Fibroblast of gingiva (primary cell): Measurements from ENCODE around the gene GNL3L.
A peak's percentile ranks its signal among the peaks of the same experiment; 100 is the strongest.
"Not testable (repeated sequence)": the region's sequence is repeated elsewhere in the genome, so short reads cannot be mapped to it uniquely, and the experiment has no call there.

Experiments used
- DNase-seq: peaks from one replicate; pipeline ENCODE4 v3.0.0-alpha.2; 2011; ENCODE audit warnings: low read depth

Gene GNL3L, protein sequence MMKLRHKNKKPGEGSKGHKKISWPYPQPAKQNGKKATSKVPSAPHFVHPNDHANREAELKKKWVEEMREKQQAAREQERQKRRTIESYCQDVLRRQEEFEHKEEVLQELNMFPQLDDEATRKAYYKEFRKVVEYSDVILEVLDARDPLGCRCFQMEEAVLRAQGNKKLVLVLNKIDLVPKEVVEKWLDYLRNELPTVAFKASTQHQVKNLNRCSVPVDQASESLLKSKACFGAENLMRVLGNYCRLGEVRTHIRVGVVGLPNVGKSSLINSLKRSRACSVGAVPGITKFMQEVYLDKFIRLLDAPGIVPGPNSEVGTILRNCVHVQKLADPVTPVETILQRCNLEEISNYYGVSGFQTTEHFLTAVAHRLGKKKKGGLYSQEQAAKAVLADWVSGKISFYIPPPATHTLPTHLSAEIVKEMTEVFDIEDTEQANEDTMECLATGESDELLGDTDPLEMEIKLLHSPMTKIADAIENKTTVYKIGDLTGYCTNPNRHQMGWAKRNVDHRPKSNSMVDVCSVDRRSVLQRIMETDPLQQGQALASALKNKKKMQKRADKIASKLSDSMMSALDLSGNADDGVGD

DNA sequence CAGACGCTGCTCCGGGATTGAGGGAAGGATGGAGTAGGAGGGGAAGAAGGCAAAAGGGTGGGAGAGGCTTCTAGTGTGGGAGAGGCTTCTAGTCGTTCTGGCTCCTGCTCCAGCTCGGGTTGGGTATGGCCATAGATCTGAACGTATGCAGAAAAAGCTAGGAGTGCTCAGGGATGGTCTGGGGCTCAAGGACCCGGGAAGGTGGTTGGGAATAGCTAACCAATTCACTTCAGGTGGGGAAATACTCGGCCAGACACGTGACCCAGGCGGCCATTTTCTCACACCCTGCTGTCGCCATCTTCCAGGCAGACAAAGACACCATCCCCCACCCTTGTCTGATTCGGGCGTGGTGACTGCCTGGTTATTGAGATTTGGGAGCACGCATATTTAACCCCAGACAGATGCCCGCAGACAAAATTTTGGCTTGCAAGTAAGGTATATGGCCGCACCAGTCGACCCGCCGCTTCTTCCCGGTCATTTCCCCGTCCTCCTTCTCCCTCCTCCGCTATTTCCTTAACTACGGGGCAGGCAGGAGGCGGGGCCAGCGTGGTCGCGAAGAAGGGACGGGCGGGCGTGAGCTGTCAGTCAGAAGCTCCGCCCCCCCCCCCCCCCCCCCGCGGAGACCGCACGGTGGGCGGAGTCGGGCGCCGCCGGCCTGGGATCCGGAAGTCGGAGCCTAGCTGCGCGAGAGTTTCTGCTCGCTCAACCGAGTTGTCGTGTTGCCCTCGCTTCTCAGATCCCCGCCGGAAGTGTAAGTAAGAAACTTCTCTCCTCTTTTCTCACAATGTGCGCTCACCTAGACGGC is at the start of gene GNL3L:
Gene GNL3L (plus strand): TSS at position 668 of the 805 bp plus-strand sequence. CDS start 2,348 bp downstream, outside the sequence.
- DNase-seq, result peak; percentile 88

DNA sequence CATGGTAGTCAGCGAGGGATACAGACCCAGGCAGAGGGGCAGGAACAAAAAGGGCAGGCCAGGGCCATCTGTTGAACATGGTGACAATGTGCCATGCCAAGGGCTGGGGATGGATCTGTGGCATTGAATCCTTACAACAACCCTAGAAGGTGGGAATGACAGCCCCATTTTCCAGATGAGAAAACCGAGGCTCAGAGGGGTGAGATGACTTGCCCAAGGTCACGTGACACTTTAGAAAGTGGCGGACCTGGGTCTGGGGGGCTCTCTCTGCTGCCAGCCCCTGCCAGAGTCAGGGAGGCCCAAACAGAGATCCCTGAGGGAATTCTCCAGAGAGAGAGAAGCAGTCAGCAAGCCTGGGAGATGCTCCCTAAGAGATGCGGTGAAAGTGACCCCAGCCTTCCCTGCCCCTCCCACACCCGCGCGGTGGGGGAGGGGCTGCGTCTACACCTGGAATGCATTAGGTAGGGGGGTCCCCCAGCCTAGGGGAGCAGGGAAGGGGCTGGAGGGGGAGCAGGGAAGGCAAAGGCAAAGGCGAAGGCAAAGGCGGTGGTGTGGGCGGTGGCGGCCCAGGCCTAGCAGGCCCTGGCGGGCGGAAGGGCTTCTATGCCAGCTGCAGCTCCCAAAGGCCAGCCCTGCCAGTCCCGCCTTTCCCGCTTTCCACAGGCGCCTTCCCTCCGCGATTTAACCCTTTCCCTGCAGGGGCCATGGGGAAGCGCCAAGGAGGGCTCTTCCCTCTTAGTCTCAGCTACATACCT is 47.0 kb upstream of the GNL3L start:
- DNase-seq, result peak; percentile 23

DNA sequence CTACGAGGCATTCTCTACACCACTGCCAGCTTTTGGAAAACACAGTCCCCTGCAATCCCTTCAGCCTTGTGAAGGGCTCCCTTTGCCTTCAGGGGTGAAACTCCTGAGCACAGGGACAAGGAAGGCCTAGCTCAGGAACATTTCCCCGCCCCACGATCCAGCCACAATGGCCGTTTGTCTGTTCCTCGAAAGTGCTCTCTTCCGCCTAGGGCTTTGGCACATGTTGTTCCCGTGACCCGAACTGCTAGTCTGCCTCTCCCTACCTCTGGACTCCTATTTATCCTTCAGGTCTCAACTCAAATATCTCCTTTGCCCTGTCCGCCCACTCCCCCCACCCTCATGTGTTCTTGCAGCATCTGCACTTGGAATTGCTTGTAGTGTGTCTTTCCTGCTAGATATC is 46.1 kb upstream of the GNL3L start:
- DNase-seq, result no peak

DNA sequence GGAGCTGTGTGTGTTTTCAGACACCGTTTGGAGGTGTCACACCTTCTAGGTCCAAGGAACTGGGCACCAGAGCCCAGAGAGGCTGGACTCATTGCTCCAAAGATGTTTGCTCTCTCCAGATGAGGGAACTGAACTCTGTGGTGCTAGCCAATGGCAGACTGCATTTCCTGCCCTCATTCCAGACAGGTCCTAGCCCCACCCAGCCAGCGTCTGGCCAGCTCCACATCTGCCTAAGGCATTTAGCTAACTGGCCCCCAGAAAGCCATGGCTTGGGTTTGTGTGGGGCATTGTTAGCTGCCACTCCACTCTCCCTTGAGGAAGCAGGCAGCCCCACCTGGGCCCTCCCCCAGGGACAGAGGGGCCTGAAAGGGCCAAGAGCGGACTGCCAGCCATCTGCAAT is 45.4 kb upstream of the GNL3L start:
- no peak for DNase-seq

DNA sequence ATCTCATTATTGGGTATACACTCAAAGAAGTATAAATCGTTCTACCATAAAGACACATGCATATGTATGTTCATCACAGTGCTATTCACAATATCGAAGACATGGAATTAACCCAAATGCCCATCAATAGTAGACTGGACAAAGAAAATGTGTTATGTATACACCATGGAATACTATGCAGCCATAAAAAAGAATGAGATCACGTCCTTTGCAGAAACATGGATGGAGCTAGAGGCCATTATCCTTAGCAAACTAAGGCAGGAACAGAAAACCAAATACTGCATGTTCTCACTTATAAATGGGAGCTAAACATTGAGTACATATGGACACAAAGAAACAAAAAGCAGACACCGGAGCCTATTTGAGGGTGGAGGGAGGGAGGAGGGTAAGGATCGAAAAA is 40.2 kb upstream of the GNL3L start:
- DNase-seq, result not testable (repeated sequence)

DNA sequence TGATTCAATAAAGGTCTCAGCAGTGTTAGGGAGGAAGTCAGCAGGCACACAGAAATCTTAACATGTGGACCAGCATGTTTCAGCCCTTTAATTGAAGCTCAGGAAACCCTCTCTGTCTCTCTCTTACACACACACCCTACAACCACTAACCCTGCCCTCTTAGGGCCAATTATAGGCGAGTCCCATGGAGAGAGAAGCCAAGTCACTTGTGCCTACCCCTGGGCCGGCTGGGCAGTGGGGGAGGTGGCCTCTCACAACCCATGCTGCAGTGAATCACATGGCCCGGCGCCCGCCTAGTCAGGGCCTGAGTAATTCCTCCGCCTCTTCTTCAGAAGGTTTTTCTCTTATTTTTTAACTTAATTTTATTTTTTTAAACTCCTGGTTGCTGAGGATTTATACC is 37.7 kb upstream of the GNL3L start:
- DNase-seq, result peak; percentile 37

DNA sequence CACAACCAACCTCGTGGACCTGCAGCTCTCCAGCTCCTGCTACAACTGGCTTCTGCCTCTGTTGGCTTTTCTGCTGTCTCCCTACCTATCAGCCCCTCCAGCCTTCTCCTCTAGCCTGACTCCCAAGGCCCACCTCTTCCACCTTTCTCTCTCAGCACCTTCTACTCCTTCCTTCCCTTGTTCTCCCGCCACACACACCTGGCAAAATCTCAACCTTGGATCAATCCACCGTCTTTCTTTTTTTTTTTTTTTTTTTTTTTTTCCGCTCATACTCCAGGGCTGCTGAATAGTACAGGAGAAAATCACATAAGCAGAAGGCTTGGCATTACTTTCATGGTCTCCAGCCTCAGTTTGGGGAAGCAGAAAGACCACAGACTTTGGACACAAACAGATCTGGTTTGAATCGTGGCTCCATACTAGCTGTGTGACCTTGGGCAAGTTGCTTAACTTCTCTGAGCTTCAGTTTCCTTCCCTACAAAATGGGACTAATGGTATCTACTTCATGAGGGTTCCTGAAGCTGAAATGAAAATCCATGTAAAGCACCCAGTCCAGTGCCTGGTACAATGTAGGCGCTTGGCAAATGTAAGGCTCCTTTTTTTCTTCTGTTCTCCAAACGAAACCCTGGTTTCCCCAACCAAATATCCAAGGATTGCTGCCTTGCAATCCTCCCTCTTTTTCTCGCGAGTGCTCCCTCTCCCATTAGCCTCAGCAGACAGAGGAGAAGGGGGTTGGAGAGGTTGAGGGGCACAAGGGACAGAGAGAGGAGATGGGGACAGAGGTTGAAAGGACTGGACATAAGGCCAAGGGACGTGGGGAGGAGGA is 35.6 kb upstream of the GNL3L start:
- DNase-seq, result peak; percentile 15

DNA sequence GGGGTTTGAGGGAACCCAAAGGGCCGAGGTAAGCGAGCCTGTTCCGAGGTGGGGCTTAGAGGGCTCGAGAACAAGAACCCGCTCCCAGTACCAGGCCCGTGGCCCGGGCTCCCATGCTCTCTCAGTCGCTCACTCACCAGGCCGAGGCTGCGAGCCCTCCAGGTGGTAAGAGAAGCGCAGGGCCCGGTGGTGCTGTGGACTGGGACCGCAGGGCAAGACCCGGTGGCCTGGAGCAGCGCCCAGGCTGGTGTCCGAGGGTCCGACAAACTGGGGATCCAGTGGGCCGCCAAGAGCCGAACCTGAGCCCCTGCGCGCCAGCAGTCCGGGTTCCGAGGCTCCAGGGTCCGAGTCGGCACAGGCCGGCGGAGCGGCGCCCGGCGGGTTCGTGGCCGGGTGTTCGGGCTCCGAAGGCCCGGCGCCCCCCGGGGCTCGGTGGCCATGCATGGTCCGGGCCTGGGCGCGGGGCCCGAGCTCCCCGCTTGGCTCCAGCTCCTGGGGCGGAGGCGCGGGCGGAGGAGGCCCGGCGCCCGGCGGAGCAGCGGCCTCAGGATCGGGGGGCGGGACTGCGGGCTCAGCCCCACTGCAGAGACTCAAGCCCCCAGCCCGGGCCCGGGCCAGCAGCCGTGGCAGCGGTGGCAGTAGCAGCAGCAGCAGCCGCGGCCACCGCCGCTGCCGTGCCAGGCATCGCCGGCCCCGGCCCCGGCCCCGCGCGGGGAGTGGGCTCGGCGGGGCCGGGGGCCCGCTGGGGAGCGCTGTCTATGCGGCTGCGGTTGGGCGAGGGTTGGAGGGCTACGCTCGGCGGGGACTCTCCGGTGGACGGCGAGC is 34.8 kb upstream of the GNL3L start:
- no peak for DNase-seq

DNA sequence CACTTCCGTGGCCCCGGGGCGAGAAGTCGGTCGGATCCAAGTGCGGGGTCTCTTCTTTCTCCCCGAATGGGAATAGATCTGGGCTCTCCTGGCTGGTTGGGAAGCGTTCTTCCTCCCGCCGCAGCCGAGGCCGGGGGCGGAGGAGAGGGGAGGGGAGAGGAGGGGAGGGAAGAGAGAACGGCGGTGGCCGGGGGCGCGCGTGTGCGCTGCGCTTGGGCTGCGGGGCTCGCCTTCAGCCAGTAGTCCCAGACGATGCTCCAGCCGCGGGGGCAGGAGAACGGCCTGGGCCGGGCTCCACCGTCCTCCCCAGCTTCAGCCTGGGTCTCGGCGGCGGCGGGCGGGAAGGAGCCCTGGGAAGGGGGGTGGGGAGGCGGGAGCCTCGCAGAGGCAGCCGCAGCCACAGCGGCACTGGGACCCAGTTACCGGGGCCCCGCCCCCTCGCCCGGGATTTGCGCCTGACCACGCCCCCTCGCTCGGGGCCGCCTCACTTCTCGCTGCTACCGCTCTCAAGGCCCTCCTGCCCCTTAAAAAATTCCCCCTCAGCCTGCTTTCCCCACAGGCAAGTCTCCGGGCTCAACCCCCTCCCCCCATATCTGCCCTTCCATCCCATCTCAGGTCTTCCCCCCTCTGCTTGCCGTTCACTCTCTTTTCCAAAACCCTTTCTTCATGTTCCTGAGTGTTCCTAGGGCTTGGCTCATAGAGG is 34.1 kb upstream of the GNL3L start, which contains the start of gene FGD1:
Gene FGD1 (minus strand): TSS at position 421 of the 703 bp plus-strand sequence. CDS start 802 bp downstream, outside the sequence.
- DNase-seq, result peak; percentile 60

DNA sequence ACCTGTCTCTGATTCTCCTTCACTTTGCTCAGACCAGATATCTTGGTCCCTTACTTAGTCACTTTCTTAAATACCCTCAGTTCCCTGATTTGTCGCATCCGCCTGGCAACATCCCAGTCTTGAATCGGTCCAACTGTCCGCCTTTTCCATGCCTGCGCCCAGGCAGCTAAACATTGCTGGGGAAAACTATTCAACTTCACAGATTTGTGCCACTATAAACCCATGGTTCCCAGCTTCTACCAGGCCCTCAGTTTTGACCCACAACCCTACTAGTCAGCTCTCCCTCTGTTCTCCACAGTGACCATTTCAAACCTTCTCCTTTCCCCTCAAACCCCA is 33.5 kb upstream of the GNL3L start:
- DNase-seq, result no peak

DNA sequence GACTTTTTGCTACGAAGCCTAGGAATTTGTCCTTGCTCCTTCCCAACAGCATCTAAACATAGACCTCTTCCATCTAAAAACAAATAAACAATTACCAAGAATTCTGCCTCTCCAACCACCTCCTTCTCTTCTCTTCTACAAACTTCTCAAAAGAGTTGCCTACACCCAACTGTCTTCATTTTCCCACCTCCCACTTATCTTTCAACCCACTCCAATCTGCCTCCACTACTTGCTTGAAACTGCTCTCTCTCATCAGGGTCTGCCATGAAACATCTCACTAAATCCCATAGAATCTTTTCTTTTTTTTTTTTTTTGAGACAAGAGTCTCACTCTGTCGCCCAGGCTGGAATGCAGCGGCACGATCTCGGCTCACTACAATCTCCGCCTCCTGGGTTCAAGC is 33.1 kb upstream of the GNL3L start:
- no peak for DNase-seq

DNA sequence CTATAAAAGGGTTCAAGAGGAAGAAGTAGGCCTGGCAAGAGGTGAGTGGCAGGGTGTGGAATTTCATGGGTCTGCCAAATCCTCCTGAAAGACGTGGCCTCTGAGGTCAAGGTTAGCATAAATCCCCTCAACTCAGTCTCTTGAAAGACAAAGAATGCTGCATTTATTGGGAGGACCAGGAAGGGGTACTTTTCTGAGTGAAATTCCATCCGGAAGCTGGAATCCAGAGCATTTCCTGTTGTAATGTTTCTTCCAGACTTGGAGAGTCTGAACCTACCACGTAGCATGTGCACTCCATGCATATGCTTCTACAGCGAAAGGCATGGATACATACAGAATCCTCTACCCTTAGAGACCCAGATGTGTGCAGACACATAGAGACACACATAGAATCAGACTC is 20.6 kb upstream of the GNL3L start:
- no peak for DNase-seq

DNA sequence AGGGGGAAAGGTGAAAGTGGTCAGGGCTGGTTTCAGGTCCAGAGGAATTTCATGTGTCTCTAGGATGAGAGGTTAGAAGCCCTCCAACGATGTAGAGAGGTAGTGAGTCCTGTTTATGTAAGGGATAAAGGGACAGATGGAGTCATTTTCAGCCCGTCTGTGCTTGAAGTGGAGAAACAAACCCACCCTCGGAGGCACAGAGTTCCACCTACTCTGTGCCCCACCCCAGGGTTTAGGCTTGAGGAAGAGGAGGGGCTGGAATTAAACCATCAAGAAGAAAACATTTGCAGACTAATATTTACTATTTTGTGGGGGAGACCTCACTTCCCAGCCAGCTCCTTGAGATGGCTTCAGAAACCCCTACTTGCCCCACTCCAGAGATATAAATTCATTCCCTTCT is 868 bp upstream of the GNL3L start:
- no peak for DNase-seq

DNA sequence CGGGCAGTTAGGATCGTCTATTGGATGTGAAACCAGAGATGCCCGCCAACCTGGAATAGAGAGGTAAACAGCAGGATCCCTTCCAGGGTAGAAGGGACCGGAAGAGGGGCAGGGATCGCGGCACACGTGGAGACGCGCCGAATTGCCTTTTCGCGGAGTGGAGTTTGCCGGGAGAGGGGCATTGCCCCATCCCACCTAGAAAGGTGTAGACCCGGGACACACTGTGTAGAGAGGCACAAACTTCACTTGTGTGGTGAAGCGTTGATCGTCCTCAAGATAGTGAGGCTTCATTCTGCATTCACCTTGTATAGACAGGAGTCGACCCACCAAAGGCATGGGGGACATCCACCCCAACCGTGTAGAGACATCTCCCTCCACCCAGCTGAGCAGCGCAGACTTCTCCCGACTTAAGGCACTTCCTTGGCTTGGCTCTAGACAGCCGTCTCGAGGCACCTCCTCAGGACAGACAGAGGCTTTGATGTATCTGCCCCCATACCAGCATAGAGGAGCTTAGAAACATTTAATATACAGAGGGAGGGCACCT is 410 bp downstream of the GNL3L start:
- no peak for DNase-seq

DNA sequence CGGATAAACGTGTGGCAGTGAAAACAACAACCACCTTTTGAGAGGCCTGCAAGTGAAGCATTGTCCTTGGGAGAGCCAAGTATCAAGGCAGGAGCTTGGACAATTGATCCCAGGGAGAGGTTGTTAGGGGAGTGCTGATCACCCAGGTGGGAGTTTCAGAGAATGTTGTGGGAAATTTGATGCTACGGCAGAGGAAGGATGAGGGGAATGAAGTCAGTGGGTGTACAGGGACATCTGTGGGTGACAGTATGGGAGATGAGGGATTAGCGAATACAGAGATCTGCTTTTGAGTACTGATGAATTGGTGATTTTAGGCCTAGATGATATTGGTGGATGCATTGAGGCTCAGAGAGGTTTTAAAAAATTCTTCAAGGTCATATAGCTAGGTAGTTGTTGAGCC is 4.3 kb downstream of the GNL3L start:
- no peak for DNase-seq

DNA sequence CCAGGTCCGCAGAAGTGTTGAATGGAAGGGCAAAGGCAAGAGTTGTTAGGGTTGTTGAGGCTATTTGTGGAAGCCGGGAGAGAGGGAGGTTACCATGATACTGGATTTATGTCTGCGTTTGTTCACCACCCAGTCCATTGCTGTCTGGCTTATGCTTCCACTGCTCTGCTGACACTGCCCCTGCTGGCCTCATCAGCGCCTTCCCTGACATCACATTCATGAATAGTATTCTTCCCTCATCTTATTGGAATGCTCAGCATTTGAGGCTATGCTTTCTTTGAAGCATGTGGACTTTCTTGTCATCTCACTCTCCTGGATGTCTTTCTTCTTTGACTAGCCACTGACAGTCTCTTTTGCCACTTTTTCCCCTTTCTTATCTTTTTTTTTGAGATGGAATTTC is 10.3 kb downstream of the GNL3L start:
- peak; percentile 1 for DNase-seq

DNA sequence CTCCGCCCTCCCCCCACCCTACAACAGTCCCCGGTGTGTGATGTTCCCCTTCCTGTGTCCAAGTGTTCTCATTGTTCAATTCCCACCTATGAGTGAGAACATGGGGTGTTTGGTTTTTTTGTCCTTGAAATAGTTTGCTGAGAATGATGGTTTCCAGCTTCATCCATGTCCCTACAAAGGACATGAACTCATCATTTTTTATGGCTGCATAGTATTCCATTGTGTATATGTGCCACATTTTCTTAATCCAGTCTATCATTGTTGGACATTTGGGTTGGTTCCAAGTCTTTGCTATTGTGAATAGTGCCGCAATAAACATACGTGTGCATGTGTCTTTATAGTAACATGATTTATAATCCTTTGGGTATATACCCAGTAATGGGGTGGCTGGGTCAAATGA is 12.2 kb downstream of the GNL3L start:
- DNase-seq, result not testable (repeated sequence)

DNA sequence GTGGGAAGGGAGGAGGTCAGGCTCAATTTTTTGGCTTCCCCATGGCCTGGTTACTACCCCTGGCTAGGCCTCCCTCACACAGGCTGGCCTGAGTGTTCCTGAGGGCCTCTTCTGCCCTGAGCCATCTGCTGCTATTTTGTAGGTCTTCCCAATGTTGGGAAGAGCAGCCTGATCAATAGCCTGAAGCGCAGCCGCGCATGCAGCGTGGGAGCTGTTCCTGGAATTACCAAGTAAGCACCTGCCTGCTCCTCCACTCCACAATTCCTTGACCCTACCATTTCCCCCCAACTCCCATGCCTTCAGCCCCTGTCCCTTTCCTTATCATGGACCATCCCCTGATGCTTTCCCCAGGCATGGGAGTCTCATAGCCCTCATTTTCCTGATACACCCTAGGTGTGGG is 20.8 kb downstream of the GNL3L start:
- DNase-seq, result no peak

DNA sequence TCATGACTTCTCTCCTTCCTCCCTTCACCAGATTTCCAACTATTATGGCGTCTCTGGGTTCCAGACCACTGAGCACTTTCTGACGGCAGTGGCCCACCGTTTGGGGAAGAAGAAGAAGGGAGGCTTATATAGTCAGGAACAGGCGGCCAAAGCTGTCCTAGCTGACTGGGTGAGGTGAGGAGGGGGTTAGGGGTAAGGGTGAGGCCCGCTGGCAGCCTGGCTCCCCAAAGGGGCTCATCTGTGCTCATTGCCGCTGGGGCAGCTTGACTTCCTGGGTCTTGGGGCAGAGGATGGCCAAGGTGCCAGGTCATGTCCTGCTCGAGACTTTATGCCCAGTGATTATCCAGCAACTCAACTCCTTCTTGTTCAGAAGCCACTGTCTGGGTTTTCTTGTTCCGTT is 21.8 kb downstream of the GNL3L start:
- DNase-seq, result no peak
